AG10803 (cell line): ENCODE results near the gene SGO2.

Experiments
- DNase-seq: peaks from one replicate; pipeline ENCODE4 v3.0.0; 2010; ENCODE audit warnings: low read depth
- H3K4me3 ChIP-seq: 2 replicates; pipeline ENCODE4 v1.5.1; 2011; ENCODE audit warnings: mild to moderate bottlenecking, low read length, control low read depth
- CTCF ChIP-seq: conservative IDR thresholded peaks from 2 replicates; pipeline ENCODE4 v1.5.1; 2011; ENCODE audit warnings: mild to moderate bottlenecking, low read length, control low read depth, inconsistent platforms

SGO2 gene

GRCh38 chr2:200585340-200585729, 59.3 kb downstream of the SGO2 start:
- peak overlapping the region; percentile 71 for H3K4me3 ChIP-seq
- no peak for TF ChIP-seq CTCF
- no peak for DNase-seq

GRCh38 chr2:200585730-200586643, 60.0 kb downstream of the SGO2 start, which contains the start of gene AOX1:
AOX1 (plus strand) TSS chr2:200586014; CDS start chr2:200586109, 95 bp downstream.
- peak within 1 kb of the TSS; percentile 71 for H3K4me3 ChIP-seq
- DNase-seq, result peak; percentile 62
- peak; percentile 41 for TF ChIP-seq CTCF

GRCh38 chr2:200586644-200586975, 60.6 kb downstream of the SGO2 start:
- DNase-seq, result no peak
- no peak for TF ChIP-seq CTCF
- H3K4me3 ChIP-seq, result peak overlapping the region; percentile 71

GRCh38 chr2:200587007-200587616, 61.1 kb downstream of the SGO2 start:
- no peak for DNase-seq
- peak overlapping the region; percentile 71; the same call in 1 of the 2 replicates for H3K4me3 ChIP-seq
- TF ChIP-seq CTCF, result no peak

- no peak for TF ChIP-seq CTCF
- no peak overlapping the region for H3K4me3 ChIP-seq
- DNase-seq, result no peak
These were observed 62.2 kb downstream of the SGO2 start for GRCh38 chr2:200588076-200588678.

GRCh38 chr2:200590090-200590489, 64.1 kb downstream of the SGO2 start:
- peak; percentile 70 for DNase-seq
- TF ChIP-seq CTCF, result no peak
- no peak overlapping the region for H3K4me3 ChIP-seq

- H3K4me3 ChIP-seq, result no peak overlapping the region
- no peak for DNase-seq
- TF ChIP-seq CTCF, result no peak
These were observed 65.3 kb downstream of the SGO2 start for GRCh38 chr2:200591308-200591707.
